ENCODE results near the gene ENG. TPM values are rescaled to one million over a fixed set of nuclear protein-coding genes. Genes with fewer than 3 reads are reported as not detected.
A peak's percentile ranks its signal among the peaks of the same experiment; 100 is the strongest.

Gene ENG
- polyA plus RNA-seq, 3 donors, result 15.7 to 26.0 (median 17.9) TPM

DNA sequence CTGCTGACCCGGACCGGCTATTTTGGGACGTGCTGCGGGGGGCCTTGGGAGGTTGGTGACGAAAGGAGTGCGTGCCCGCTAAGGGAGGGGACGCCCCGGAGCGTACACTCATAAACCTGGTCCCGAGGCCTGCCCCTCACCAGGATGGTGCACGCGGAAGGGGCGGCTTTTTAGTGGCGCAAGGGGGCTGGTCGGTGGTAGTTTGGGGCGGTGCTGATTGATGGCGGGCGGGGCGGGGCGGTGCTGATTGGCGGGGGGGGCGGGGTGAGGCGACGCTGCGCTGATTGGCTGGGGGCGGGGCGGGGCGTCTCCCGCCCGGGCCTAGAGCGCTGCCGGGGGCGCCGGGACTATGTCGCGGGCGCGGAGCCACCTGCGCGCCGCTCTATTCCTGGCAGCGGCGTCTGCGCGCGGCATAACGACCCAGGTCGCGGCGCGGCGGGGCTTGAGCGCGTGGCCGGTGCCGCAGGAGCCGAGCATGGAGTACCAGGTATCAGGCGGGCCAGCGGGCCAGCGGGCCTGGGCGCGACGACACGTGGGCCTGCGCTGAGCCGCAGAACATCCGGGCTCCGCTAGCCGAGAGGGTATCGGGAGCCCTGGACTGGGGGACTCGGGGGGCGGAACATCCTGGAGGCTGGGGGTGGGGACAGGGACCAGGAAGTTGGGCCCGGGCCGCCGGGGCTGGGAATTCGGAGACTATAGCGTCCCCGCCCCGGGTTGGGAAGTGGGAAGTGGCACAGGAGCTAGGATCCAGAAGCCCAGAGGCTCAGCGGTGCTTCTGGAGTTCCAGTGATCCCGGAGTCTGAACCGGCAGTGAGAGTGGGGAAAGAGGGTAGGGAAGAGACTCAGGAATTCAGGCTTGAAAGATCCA is 51.6 kb downstream of the ENG start, which contains the start of gene FPGS:
Gene FPGS (plus strand): TSS at position 307 of the 868 bp plus-strand sequence. CDS start 43 bp downstream, at position 350.
- intact Hi-C loops (cut with micrococcal nuclease), result loop anchor here in 1 of 2 donors (5.0 kb wide), 2 partner anchors 34 to 64 kb away; no protein-coding TSS in a partner anchor
- peaks cover 10% of the 10 kb centered on the region in 2 donors for H3K36me3 ChIP-seq (replicated peaks in 1 of 2; ENCODE audit: control insufficient read depth in 1 of 2, insufficient read depth in 2 of 2, low read length in 2 of 2)
- peak within 1 kb of the TSS; percentile 89 to 97 (median 94) for H3K27ac Mint-ChIP-seq
- peak within 1 kb of the TSS; percentile 94 for H3K4me3 Mint-ChIP-seq
- H3K79me2 ChIP-seq (ENCODE audit: insufficient read depth, low read length), result peaks cover 22% of the 10 kb centered on the region
- DNase-seq, result peak; percentile 71 to 92 (median 87)
- H3K4me2 ChIP-seq (replicated peaks; ENCODE audit: extremely low read depth, low read length, poor library complexity, severe bottlenecking), result peak within 1 kb of the TSS; percentile 97
- H4K20me1 ChIP-seq (ENCODE audit: insufficient read depth, low read length), result peaks cover 10% of the 10 kb centered on the region
- peak within 1 kb of the TSS; percentile 82 for H2AFZ ChIP-seq (ENCODE audit: insufficient read depth, low read depth, low read length, poor library complexity, severe bottlenecking)
- peaks cover 33% of the 10 kb centered on the region for H3K4me1 Mint-ChIP-seq
- peak within 1 kb of the TSS; percentile 67 to 92 (median 72) for H3K4me3 ChIP-seq (replicated peaks in 1 of 3; ENCODE audit: low read depth in 2 of 3, low read length in 3 of 3)
- H3K9me3 ChIP-seq (replicated peaks in 1 of 2; ENCODE audit: control insufficient read depth in 1 of 2, insufficient read depth in 1 of 2, low read length in 2 of 2), result no peaks in the 10 kb centered on the region
- H3K36me3 Mint-ChIP-seq, result peaks cover 14 to 20% of the 10 kb centered on the region in 2 donors
- TF ChIP-seq, protein P1, sequence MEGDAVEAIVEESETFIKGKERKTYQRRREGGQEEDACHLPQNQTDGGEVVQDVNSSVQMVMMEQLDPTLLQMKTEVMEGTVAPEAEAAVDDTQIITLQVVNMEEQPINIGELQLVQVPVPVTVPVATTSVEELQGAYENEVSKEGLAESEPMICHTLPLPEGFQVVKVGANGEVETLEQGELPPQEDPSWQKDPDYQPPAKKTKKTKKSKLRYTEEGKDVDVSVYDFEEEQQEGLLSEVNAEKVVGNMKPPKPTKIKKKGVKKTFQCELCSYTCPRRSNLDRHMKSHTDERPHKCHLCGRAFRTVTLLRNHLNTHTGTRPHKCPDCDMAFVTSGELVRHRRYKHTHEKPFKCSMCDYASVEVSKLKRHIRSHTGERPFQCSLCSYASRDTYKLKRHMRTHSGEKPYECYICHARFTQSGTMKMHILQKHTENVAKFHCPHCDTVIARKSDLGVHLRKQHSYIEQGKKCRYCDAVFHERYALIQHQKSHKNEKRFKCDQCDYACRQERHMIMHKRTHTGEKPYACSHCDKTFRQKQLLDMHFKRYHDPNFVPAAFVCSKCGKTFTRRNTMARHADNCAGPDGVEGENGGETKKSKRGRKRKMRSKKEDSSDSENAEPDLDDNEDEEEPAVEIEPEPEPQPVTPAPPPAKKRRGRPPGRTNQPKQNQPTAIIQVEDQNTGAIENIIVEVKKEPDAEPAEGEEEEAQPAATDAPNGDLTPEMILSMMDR (IDR thresholded peaks at IDR 0.05), result no peak
- H3K27me3 ChIP-seq (ENCODE audit: control insufficient read depth in 2 of 2, insufficient read depth in 2 of 2, low read length in 2 of 2), result no peaks in the 10 kb centered on the region
- H3K9ac ChIP-seq (ENCODE audit: insufficient read depth, low read length, poor library complexity, severe bottlenecking), result peak within 1 kb of the TSS; percentile 85
- H3K4me1 ChIP-seq (ENCODE audit: control insufficient read depth in 1 of 2, insufficient read depth in 2 of 2, low read length in 2 of 2), result peaks cover 33 to 37% of the 10 kb centered on the region in 2 donors
- H3K9me3 Mint-ChIP-seq, result peaks cover 0 to 2% (median 0%) of the 10 kb centered on the region in 7 donors
- peaks cover 0 to 5% (median 2%) of the 10 kb centered on the region in 3 donors for H3K27me3 Mint-ChIP-seq (ENCODE audit: low read depth in 3 of 3)
- WGBS (ENCODE audit: insufficient coverage), result under 1% methylated on average over 68 of the region's 83 CpGs
- H3K27ac ChIP-seq (ENCODE audit: low read depth in 1 of 2, low read length in 2 of 2), result peak within 1 kb of the TSS; percentile 92 to 94

- Histone ChIP-seq H3K4me1 (ENCODE audit: control insufficient read depth in 1 of 2, insufficient read depth in 2 of 2, low read length in 2 of 2) (peaks cover 33 to 39% of the 10 kb centered on the region in 2 donors), H3K36me3 (replicated peaks in 1 of 2; ENCODE audit: control insufficient read depth in 1 of 2, insufficient read depth in 2 of 2, low read length in 2 of 2) (peaks cover 3 to 4% of the 10 kb centered on the region in 2 donors), H3K9me3 (replicated peaks in 1 of 2; ENCODE audit: control insufficient read depth in 1 of 2, insufficient read depth in 1 of 2, low read length in 2 of 2) (no peaks in the 10 kb centered on the region), H3K4me3 (replicated peaks in 1 of 3; ENCODE audit: low read depth in 2 of 3, low read length in 3 of 3) (peak overlapping the region; percentile 22 to 92 (median 53)), H2AFZ (ENCODE audit: insufficient read depth, low read depth, low read length, poor library complexity, severe bottlenecking) (peak overlapping the region; percentile 82), H3K4me2 (replicated peaks; ENCODE audit: extremely low read depth, low read length, poor library complexity, severe bottlenecking) (peak overlapping the region; percentile 97), H3K27me3 (ENCODE audit: control insufficient read depth in 2 of 2, insufficient read depth in 2 of 2, low read length in 2 of 2) (no peaks in the 10 kb centered on the region), H3K9ac (ENCODE audit: insufficient read depth, low read length, poor library complexity, severe bottlenecking) (peak overlapping the region; percentile 85), H3K27ac (ENCODE audit: low read depth in 1 of 2, low read length in 2 of 2) (peak overlapping the region; percentile 92 to 94), H4K20me1 (ENCODE audit: insufficient read depth, low read length) (peaks cover 10% of the 10 kb centered on the region), H3K79me2 (ENCODE audit: insufficient read depth, low read length) (peaks cover 22% of the 10 kb centered on the region)
- H3K27ac Mint-ChIP-seq, result peak overlapping the region; percentile 89 to 97 (median 94)
- peaks cover 6 to 11% (median 9%) of the 10 kb centered on the region in 3 donors for H3K27me3 Mint-ChIP-seq (ENCODE audit: low read depth in 3 of 3)
- WGBS (ENCODE audit: insufficient coverage), result 2% methylated on average over 5 of the region's 10 CpGs
- H3K9me3 Mint-ChIP-seq, result peaks cover 0 to 2% (median 0%) of the 10 kb centered on the region in 7 donors
- peaks cover 7 to 12% of the 10 kb centered on the region in 2 donors for H3K36me3 Mint-ChIP-seq
- peaks cover 41% of the 10 kb centered on the region for H3K4me1 Mint-ChIP-seq
- intact Hi-C loops (cut with micrococcal nuclease), result loop anchor here in 1 of 2 donors (5.0 kb wide), 2 partner anchors 35 to 65 kb away; no protein-coding TSS in a partner anchor
- H3K4me3 Mint-ChIP-seq, result peak overlapping the region; percentile 73 to 85
- TF ChIP-seq, protein P1 (IDR thresholded peaks at IDR 0.05), result no peak
- DNase-seq, result peak; percentile 59 to 85 (median 76)
These were observed 52.4 kb downstream of the ENG start for GRCh38 chr9:127801955-127802575.

All from CD14-positive monocyte (primary cell).